GM12874 (cell line): ENCODE measurements around the gene MCC.

Source experiments
- TF ChIP-seq, protein P1 (sequence below): IDR thresholded peaks from 2 replicates; pipeline ENCODE4 v1.5.1; 2011; ENCODE audit warnings: low read depth, mild to moderate bottlenecking, control low read depth, low read length, moderate library complexity; ENCODE audit not compliant: insufficient read depth

MCC gene

DNA sequence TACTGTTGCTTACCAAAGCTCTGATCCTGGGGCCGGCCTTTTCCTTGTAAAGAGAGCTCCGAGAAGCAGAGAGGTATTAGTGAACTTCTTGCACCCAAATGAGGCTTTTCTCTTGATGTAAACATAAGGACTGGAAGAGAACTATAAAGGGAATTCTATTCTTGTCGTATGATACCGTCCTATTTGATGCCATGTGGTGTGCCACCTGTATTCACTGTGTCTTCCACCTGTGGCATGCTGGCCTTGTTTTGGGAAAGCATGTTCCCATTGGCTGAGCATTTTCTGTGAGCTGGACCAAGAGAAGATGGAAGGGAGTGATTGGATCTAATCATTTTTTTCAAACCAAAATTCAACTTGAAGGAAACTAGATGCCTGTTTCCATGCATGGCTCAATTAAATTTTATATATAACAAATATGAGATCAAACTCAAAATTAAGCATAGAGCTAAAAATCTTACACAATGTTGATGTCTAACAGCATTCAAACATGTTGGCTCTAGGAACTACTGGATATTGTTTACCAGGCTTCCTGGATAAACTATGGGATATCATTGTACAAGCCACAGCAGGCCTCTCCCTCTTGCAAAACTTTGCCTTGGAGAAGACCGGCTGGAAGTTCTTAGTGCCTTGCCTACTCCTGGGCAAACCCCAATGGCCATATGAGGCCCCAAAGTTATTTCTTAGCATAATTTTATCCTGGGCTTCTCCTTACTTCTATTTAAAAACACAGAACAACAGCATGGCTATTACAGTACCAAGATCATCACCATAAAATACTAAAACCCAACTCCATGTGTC, 168.8 kb downstream of the MCC start:
- TF ChIP-seq, protein P1, sequence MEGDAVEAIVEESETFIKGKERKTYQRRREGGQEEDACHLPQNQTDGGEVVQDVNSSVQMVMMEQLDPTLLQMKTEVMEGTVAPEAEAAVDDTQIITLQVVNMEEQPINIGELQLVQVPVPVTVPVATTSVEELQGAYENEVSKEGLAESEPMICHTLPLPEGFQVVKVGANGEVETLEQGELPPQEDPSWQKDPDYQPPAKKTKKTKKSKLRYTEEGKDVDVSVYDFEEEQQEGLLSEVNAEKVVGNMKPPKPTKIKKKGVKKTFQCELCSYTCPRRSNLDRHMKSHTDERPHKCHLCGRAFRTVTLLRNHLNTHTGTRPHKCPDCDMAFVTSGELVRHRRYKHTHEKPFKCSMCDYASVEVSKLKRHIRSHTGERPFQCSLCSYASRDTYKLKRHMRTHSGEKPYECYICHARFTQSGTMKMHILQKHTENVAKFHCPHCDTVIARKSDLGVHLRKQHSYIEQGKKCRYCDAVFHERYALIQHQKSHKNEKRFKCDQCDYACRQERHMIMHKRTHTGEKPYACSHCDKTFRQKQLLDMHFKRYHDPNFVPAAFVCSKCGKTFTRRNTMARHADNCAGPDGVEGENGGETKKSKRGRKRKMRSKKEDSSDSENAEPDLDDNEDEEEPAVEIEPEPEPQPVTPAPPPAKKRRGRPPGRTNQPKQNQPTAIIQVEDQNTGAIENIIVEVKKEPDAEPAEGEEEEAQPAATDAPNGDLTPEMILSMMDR: no peak

DNA sequence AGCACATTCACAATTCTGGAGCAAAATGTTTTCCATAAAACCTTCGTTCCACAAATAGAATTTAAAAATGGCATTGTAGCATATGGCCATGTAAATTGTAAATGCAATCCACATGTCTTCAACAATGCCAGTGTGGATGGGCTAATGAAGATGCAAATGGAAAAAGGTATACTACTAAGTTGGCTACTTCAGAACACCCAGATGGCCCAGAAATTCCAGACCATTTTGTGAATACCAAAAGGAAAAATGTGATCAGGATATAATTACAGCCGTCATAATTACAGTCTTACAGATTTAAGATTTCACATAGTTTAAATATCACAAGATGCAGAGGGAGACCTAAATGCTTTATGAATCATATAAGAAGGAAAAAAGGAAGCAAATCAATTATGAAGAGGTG, 170.6 kb downstream of the MCC start:
- TF ChIP-seq, protein P1: no peak

DNA sequence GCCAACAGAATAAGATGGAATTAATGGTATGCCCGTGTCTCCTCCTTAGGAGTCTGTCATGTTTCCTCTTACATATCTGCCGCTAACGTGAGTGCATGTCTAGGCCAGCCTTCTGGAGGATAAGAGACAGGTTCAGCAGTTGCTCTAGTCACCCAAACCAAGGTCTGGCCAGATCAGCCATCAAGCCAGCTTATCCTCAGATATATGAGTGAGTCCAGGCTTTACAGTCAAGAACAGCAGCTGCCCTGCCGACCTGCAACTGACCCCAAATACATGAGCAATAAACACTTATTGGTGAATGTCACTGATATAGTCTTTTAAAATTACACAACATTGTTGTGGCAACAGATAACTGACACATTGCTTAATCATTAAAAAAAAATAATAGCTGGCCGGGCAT, 177.0 kb downstream of the MCC start:
- TF ChIP-seq, protein P1: no peak

DNA sequence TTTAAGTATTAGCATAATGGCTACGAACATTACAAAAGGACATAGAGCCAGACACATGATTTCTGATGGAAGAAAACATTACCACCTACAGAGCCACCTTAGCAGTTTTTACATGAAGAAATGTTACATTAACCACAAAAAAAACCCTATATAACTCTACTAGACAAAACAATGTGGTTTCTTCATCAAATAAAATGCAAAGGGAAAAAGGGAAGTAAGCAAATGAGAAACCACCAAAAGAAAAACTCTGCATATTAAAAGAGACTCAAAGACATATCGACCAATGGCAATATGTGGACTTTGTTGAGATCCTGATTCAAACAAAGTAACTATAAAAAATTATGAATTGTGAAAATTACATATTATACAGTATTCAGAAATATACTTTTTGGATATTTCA, 186.1 kb downstream of the MCC start:
- TF ChIP-seq, protein P1: no peak

DNA sequence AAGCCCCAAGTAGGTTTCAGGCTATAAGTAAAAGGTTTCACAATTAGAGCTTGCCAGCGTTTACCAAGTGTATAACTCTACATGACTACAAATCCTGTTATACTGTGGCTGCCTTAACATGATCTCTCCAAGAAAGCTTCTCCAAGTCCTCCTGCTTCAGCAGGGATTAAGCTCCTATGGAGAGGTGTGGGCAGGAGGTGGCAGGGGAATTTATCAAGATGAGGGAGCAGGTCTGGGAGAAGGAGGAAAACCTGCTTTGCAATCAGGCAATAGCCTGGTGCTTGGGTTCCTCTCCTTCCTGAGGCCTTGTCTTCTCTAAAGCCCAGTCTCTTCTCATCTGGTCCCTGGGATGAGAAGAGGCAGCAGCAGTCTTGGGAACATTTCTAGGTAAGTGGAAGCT, 188.7 kb downstream of the MCC start:
- TF ChIP-seq, protein P1: no peak

DNA sequence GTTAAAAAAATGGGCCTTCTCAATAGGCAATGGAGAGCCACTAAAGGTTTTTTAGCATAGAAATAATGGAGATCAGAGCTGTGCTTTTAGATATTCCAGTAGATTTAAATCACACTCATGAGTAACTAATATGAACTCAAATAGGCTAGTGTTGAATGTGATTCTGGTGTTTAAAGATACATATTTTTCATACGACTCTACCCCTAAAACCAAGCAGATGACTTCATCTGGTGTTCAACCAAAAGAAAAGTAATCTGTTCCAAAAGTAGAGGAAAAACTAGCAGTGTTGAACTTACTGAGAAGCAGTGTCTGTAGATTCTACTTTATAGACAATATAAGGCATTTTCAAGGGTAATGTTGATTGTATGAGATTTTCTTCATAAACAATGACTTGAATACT, 191.6 kb downstream of the MCC start:
- TF ChIP-seq, protein P1: no peak

DNA sequence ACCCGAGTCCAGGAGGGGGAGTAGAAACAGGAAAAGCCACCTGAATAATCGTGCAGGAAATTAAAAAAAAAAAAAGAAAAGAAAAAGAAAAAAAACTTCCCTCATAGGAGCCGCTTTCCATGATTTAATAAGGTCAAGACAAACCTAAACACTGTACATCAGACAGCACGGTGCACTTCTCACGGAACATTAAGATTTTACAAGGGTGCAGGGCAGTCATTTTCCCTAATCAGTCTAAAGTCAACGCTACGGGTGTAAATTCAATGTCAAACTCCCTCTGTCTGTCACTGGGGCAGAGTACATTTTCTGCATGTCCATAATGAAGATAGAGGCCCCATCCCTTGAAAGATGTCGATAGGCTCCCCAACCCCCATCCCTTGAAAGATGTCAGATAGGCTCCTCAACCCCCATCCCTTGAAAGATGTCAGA, 193.1 kb downstream of the MCC start:
- TF ChIP-seq, protein P1: no peak
